K562 (cell line): Measurements from ENCODE around the gene AMFR. TPM values are rescaled to one million over a fixed set of nuclear protein-coding genes. Genes with fewer than 3 reads are reported as not detected.

Experiments
- ATAC-seq: fragments of 200-7000 bp; cut with Tn5 transposase; 3 replicates; pipeline ENCODE4 v1.9.1; 2020; ENCODE audit warnings: moderate library complexity
- BruUV-seq: library from RNA; stranded (reverse); fragments of 400-500 nt; replicated peaks from 2 replicates; lab custom pipeline; 2021; lab: Mats Ljungman, UMichigan
- CTCF ChIA-PET: fragments of 300-600 bp; formaldehyde crosslinking; extraction: SDS; loops from one replicate; lab custom pipeline; 2021; ENCODE audit warnings: low intra/inter-chr PET ratio; lab: Yijun Ruan, JAX
- POLR2A ChIA-PET: fragments of 300-600, 350-650 bp; sonication (Branson Sonifier 250); formaldehyde crosslinking; extraction: SDS; loops from one replicate; lab custom pipeline; 2021; ENCODE audit warnings: antibody characterized with exemption, inconsistent platforms; lab: Yijun Ruan, JAX
- DNase-seq, 4 experiments: peaks; one replicate each; pipeline versions ENCODE4 v3.0.0 to v3.0.0-alpha.2; 2011 to 2018; ENCODE audit warnings: low spot score in 3 of 4, mixed read lengths in 3 of 4; ENCODE audit errors: extremely low read depth in 1 of 4
- FAIRE-seq: peaks from 2 replicates; lab custom pipeline; 2011; peaks lifted over from hg19 to GRCh38; lab: Jason Lieb, UNC
- H2AFZ ChIP-seq: 2 replicates; pipeline ENCODE4 v1.6.0; 2011; ENCODE audit warnings: low read depth, low read length, control low read depth, inconsistent platforms
- H3K27ac ChIP-seq: fragments of 200-600 bp; 3 replicates; pipeline ENCODE4 v1.8.0; 2011; ENCODE audit warnings: low read depth, mild to moderate bottlenecking, control low read depth, inconsistent platforms, low read length, moderate library complexity, mixed read lengths; ENCODE audit errors: extremely low read depth
- H3K27me3 ChIP-seq, 2 experiments: fragments of 300-600 bp in 1 of 2; 2 replicates in 1 of 2; 3 replicates in 1 of 2; pipeline versions ENCODE4 v1.6.0 to v1.8.0; 2011; ENCODE audit warnings: inconsistent platforms in 2 of 2, low read length in 2 of 2, mild to moderate bottlenecking in 1 of 2, mixed read lengths in 1 of 2, moderate library complexity in 1 of 2; ENCODE audit not compliant: control insufficient read depth in 2 of 2, insufficient read depth in 2 of 2
- H3K36me3 ChIP-seq: fragments of 300-600 bp; 3 replicates; pipeline ENCODE4 v1.8.0; 2011; ENCODE audit warnings: mild to moderate bottlenecking, low read length, inconsistent platforms; ENCODE audit not compliant: control insufficient read depth, insufficient read depth
- H3K4me1 ChIP-seq, 2 experiments: fragments of 200-600 bp in 1 of 2; replicated peaks in 1 of 2; 2 replicates in 1 of 2; 3 replicates in 1 of 2; pipeline versions ENCODE4 v1.5.1 to v1.8.0; 2011; ENCODE audit warnings: inconsistent platforms in 2 of 2, low read length in 2 of 2, mild to moderate bottlenecking in 1 of 2, mixed read lengths in 1 of 2, moderate library complexity in 1 of 2; ENCODE audit not compliant: control insufficient read depth in 2 of 2, insufficient read depth in 2 of 2
- H3K4me2 ChIP-seq: 2 replicates; pipeline ENCODE4 v1.6.1; 2011; ENCODE audit warnings: low read length, control low read depth, inconsistent platforms, mixed read lengths; ENCODE audit not compliant: insufficient read depth
- H3K4me3 ChIP-seq: fragments of 200-600 bp; sonication (generic), shearing (Covaris generic); 2 replicates; pipeline ENCODE4 v1.5.1; 2016; ENCODE audit warnings: control low read depth, inconsistent platforms
- H3K79me2 ChIP-seq: fragments of 200-600 bp; 3 replicates; pipeline ENCODE4 v1.8.0; 2011; ENCODE audit warnings: low read length, inconsistent platforms; ENCODE audit not compliant: control insufficient read depth, insufficient read depth
- H3K9ac ChIP-seq, 2 experiments: 2 replicates each; pipeline versions ENCODE4 v1.6.0 to v1.6.1; 2011; ENCODE audit warnings: low read depth in 2 of 2, low read length in 2 of 2, control low read depth in 1 of 2, inconsistent platforms in 1 of 2, mild to moderate bottlenecking in 1 of 2, mixed read lengths in 1 of 2; ENCODE audit not compliant: insufficient read depth in 1 of 2
- H3K9me1 ChIP-seq: one replicate; pipeline ENCODE4 v1.6.0; 2011; ENCODE audit warnings: inconsistent platforms, mild to moderate bottlenecking, low read length, moderate library complexity; ENCODE audit not compliant: control insufficient read depth, insufficient read depth
- H3K9me3 ChIP-seq: replicated peaks from 2 replicates; pipeline ENCODE4 v1.5.1; 2011; ENCODE audit warnings: low read depth, low read length, inconsistent platforms; ENCODE audit not compliant: control insufficient read depth, insufficient read depth
- H4K20me1 ChIP-seq: replicated peaks from 2 replicates; pipeline ENCODE4 v1.6.1; 2011; ENCODE audit warnings: low read length, inconsistent platforms, mixed read lengths; ENCODE audit not compliant: control insufficient read depth, insufficient read depth
- ATF7 ChIP-seq: fragments of 450-650 bp; IDR thresholded peaks from 2 replicates; pipeline ENCODE4 v1.7.1; 2014; ENCODE audit warnings: mild to moderate bottlenecking, moderate library complexity
- CHD2 ChIP-seq: IDR thresholded peaks from 2 replicates; pipeline ENCODE4 v1.6.1; 2011; ENCODE audit warnings: low read depth, low read length
- GTF2E2 ChIP-seq: fragments of 200-800 bp; sonication (Bioruptor generic); IDR thresholded peaks from 2 replicates; pipeline ENCODE4 v1.6.1; 2016; ENCODE audit warnings: missing genetic modification characterization, missing compliant biosample characterization
- MAZ ChIP-seq, 2 experiments: fragments of 450-650 bp in 1 of 2; sonication (generic) in 1 of 2; formaldehyde crosslinking; IDR thresholded peaks in 1 of 2; conservative IDR thresholded peaks in 1 of 2; 2 replicates each; pipeline versions ENCODE4 v1.4.0 to v1.5.0; 2020; ENCODE audit warnings: mild to moderate bottlenecking in 1 of 2, missing genetic modification reagents in 1 of 2
- PHB ChIP-seq: fragments of 250-450 bp; sonication (Bioruptor Pico); IDR thresholded peaks from 2 replicates; pipeline ENCODE4 v1.5.0; 2021
- SRF ChIP-seq, 2 experiments: fragments of 250-450, 450-650 bp in 1 of 2; sonication (Bioruptor Pico) in 1 of 2; sonication (generic) in 1 of 2; formaldehyde crosslinking; IDR thresholded peaks; 2 replicates each; pipeline versions ENCODE4 v1.5.0 to v1.5.1; 2020 to 2022; ENCODE audit warnings: mild to moderate bottlenecking in 1 of 2, missing genetic modification reagents in 1 of 2
- TAF7 ChIP-seq: fragments of 450-650 bp; IDR thresholded peaks from 2 replicates; pipeline ENCODE4 v1.6.1; 2016; ENCODE audit warnings: missing genetic modification characterization, missing compliant biosample characterization
- U2AF1 ChIP-seq: fragments of 200-400 bp; formaldehyde crosslinking; optimal IDR thresholded peaks from 2 replicates; pipeline ENCODE3; 2017; ENCODE audit warnings: mild to moderate bottlenecking, low read depth, low read length, moderate library complexity
- WGBS: fragments of 100-300 bp; shearing (Covaris generic); methylation state at CpG from one replicate; pipeline ENCODE4 v1.1.6; 2016; ENCODE audit warnings: low coverage, mixed read lengths; ENCODE audit not compliant: insufficient coverage; ENCODE audit errors: missing lambda C conversion rate; 5-methylcytosine and 5-hydroxymethylcytosine counted together
- in situ Hi-C: fragments of 300-500 bp; cut with MboI; formaldehyde crosslinking; loops from 4 replicates; pipeline ENCODE4 v1.15.0; 2018; ENCODE audit warnings: inconsistent platforms, mixed read lengths
- intact Hi-C: fragments of 100-400 bp; cut with micrococcal nuclease; formaldehyde crosslinking; loops from 2 replicates; pipeline ENCODE4 v1.14.2; 2022
- polyA plus RNA-seq, 8 experiments: library from polyadenylated mRNA; depleted of rRNA in 4 of 8; stranded (reverse) in 5 of 8; unstranded in 3 of 8; fragments of >200 nt; fragmentation: Nextera tagmentation in 2 of 8; fragmentation: Illumina TruSeq in 1 of 8; extraction: Ambion mirVana in 2 of 8; extraction: Trizol in 1 of 8; gene quantifications; 2 replicates each; pipeline versions ENCODE4 v1.2.1 to v1.2.3, GENCODE V29; 2011 to 2014; ENCODE audit warnings: inconsistent platforms in 1 of 8, missing spikeins in 1 of 8
- total RNA-seq, 7 experiments: library from RNA; depleted of rRNA in 6 of 7; stranded (reverse); fragments of >200 nt in 6 of 7; fragmentation: Illumina TruSeq in 2 of 7; extraction: Trizol in 2 of 7; gene quantifications; 2 replicates each; pipeline versions ENCODE4 v1.2.1 to v1.2.3, GENCODE V29; 2011 to 2021; ENCODE audit warnings: low replicate concordance in 1 of 7
- TF ChIP-seq, protein P1 (sequence below): fragments of 250-450 bp; sonication (Bioruptor Pico); IDR thresholded peaks from 2 replicates; pipeline ENCODE4 v1.4.0; 2020; ENCODE audit warnings: mild to moderate bottlenecking, moderate library complexity, borderline replicate concordance

The AMFR gene
- total and polyA plus RNA-seq, 9 of the 15 experiments (the other 6 are each of a cell fraction or from before 2014, with no cell fraction given), result 15.6 to 113 (median 58.4) TPM

DNA sequence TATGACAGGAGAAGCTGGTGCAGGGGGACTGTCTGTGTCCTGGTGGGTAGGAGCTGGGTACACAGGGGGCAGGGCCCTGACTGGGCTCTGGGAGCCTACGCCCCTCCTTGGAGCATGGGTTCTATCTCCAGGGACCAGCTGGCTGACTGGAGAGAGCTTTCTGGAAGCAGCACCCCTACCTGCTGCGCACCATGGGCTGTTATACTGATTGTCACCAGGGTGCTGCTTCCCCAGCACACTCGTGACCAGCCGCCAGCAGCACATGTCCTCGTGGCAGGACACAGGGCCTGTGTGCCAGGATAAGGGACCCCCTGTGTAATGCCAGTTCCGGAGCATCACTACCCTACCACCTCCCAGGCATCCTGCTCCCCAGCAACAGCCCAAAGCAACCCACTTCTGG is 106.0 kb downstream of the AMFR start:
- Histone ChIP-seq H3K4me3 (no peak overlapping the region), H3K27ac (no peak overlapping the region), H3K27me3 (peaks cover 5 to 43% of the 10 kb centered on the region in 2 experiments; a peak in 4 of 5 replicates), H3K36me3 (no peaks in the 10 kb centered on the region), H3K9me3 (no peaks in the 10 kb centered on the region), H3K9ac (no peak overlapping the region), H3K79me2 (no peaks in the 10 kb centered on the region), H4K20me1 (no peaks in the 10 kb centered on the region), H2AFZ (no peak overlapping the region), H3K4me2 (no peak overlapping the region), H3K9me1 (no peaks in the 10 kb centered on the region), H3K4me1 (peaks cover 0 to 7% of the 10 kb centered on the region in 2 experiments; a peak in 2 of 5 replicates)
- intact Hi-C loops, result loop anchor here (2.0 to 10.0 kb wide), 6 partner anchors 57 to 855 kb away; no protein-coding TSS in a partner anchor
- BruUV-seq, result no TSS peak
- in situ Hi-C loops, result loop anchor here (5.0 to 10.0 kb wide), 2 partner anchors 372 to 605 kb away; no protein-coding TSS in a partner anchor
- FAIRE-seq (no peak), DNase-seq (no peak), ATAC-seq (no peak)
- ChIA-PET POLR2A (interaction anchor here (1.1 kb wide), 1 partner anchor 129 kb away, joined by 3 read pairs; no protein-coding TSS in a partner anchor), CTCF (interaction anchor here (1.1 to 1.7 kb wide), 3 partner anchors 277 to 607 kb away, joined by 4 to 5 read pairs (median 5); no protein-coding TSS in a partner anchor)
- 5% methylated on average over 6 of the region's 6 CpGs for WGBS
- TF ChIP-seq PHB (CRISPR knock-in tag), result no peak
- TF ChIP-seq ATF7, result no peak
- TF ChIP-seq CHD2, result no peak
- TF ChIP-seq U2AF1, result no peak
- TF ChIP-seq GTF2E2 (tag), result no peak
- TF ChIP-seq, protein P1, sequence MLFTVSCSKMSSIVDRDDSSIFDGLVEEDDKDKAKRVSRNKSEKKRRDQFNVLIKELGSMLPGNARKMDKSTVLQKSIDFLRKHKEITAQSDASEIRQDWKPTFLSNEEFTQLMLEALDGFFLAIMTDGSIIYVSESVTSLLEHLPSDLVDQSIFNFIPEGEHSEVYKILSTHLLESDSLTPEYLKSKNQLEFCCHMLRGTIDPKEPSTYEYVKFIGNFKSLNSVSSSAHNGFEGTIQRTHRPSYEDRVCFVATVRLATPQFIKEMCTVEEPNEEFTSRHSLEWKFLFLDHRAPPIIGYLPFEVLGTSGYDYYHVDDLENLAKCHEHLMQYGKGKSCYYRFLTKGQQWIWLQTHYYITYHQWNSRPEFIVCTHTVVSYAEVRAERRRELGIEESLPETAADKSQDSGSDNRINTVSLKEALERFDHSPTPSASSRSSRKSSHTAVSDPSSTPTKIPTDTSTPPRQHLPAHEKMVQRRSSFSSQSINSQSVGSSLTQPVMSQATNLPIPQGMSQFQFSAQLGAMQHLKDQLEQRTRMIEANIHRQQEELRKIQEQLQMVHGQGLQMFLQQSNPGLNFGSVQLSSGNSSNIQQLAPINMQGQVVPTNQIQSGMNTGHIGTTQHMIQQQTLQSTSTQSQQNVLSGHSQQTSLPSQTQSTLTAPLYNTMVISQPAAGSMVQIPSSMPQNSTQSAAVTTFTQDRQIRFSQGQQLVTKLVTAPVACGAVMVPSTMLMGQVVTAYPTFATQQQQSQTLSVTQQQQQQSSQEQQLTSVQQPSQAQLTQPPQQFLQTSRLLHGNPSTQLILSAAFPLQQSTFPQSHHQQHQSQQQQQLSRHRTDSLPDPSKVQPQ (CRISPR knock-in tag), result no peak
- TF ChIP-seq MAZ (CRISPR knock-in tag; conservative IDR thresholded peaks at IDR 0.05 in 1 of 2, IDR thresholded peaks at IDR 0.05 in 1 of 2), result no peak
- TF ChIP-seq TAF7 (tag), result no peak
- TF ChIP-seq SRF (CRISPR knock-in tag; IDR thresholded peaks at IDR 0.05), result no peak
